HL-60/S4 treated with phorbol 12-myristate 13-acetate at 8.2 ng/mL for 4 days and 3 days (cell line): Measurements from ENCODE around the gene CPLANE2.
"Not testable (repeated sequence)": the region's sequence is repeated elsewhere in the genome, so short reads cannot be mapped to it uniquely, and the experiment has no call there.

Source experiments
- in situ Hi-C: fragments of 300-500 bp; cut with MboI; formaldehyde crosslinking; loops from 2 replicates; pipeline ENCODE4 v1.15.0; 2022; ENCODE audit warnings: low sequenced_read_pairs

The CPLANE2 gene

GRCh38 chr1:16249596-16250241, 12.7 kb upstream of the CPLANE2 start:
- in situ Hi-C loops = no loop called here

DNA sequence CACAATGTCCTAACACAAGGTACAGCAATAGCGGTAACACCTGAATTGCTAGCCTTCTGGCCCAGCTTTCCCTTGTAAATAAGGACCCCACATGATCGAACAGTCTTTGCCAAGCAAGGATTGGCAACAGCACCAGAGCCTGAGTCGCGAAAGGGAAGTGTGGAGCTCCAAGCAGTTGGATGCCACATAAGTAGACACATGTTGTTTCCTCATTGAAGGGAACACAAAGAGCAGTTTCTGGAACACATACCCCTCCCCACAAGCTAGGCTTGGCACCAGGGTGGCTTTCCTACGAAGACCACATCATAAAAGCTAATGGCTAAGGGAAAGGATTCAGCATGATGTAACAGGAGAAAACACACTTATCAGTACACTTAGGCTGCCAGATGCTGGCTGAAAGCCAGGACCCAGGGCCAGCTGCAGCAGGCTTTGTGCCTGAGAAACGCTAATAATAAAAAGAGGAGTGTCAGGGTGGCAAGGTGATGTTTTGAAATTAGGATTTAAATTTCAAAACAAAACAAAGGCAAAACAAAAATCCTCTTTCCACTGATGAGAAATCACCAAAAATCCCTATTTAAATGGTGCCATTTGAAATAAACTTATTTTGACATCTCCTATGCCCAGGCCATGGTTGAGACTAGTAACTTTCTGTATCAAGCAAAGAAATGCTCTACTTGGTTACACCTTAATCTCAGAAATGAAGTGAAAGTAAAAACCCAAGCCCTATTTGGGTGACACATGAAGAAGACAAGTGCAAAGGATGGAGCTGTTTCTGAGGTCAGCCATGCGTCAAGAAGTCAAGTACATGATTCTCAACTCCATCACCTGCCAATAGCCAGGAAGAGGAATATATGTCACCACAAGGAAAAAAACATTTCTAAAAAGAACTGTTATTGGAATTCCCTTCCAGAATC, 11.9 kb upstream of the CPLANE2 start:
- in situ Hi-C loops = no loop called here

DNA sequence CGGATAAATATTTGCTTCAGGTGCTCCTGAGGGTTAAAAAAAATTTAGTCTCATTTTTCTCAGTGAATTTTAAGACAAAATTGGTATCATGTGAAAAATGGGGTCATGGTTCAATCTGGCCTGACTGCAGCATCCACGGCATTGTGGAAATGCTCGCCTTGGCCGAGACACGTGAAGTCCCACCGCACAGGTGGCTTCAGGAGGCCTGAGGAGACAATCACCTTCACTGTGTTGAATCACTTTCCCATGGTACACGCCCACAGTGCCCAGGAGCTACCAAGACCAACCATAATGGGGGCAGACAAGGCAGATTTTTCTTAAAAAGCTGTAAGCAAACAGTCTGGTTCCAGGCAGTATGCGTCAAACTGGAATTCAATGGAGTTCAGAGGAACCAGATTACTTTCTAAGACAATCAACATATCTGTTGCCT, 11.0 kb upstream of the CPLANE2 start:
- in situ Hi-C loops = no loop called here

DNA sequence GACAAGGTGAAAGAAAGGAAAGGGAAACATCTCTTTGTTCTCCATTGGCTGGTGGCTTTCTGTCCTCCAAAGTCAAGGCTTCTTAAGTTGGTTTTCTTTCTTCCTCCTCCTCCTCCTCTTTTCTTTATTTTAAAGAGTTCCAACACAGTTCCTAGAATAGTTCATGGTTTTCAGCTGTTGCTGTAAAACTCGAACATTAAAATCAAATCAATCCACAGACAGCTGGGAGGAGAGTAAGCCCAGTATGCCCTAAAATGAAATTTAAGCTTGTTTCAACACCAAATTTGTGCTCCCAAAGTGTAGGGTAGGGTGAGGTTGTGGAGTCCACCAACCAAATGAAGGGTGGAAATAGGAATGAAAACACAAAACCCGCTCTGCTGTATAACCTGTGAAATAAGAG, 10.5 kb upstream of the CPLANE2 start:
- in situ Hi-C loops = no loop called here

- in situ Hi-C loops = no loop called here
These were observed 10.0 kb upstream of the CPLANE2 start for GRCh38 chr1:16246961-16247360.

- in situ Hi-C loops = not testable (repeated sequence)
These were observed 9.3 kb upstream of the CPLANE2 start for GRCh38 chr1:16246239-16246638.

DNA sequence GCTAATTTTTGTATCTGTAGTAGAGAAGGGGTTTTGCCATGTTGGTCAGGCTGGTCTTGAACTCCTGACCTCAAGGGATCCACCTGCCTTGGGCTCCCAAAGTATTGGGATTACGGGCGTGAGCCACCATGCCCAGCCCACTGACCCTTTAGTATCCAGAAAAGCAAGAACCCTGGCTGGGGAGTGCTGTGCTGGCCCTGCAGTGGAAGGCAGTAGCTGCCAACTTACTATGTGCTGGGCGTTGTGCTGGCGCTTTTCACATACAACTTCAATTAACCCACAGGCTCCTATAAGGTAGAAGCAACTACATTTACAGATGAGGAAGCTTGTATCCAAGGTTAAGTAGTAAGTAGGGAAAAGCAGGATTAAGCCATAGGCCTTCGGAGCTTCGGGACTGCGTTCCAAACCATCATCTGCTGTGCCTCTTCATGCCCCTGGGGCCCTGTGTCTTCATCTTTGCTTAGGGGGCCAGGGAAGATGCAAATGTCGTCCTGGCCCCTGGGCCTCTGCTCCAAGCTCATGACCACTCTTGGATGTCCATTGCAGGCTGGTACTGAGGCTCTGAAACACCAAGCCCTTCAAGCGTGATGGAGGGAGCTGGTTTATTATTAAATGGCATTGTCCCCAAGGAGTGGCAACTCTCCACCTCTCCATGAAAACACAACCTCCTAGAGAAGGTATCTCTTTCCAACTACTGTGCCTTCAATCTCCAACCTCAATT, 8.7 kb upstream of the CPLANE2 start:
- in situ Hi-C loops = no loop called here

DNA sequence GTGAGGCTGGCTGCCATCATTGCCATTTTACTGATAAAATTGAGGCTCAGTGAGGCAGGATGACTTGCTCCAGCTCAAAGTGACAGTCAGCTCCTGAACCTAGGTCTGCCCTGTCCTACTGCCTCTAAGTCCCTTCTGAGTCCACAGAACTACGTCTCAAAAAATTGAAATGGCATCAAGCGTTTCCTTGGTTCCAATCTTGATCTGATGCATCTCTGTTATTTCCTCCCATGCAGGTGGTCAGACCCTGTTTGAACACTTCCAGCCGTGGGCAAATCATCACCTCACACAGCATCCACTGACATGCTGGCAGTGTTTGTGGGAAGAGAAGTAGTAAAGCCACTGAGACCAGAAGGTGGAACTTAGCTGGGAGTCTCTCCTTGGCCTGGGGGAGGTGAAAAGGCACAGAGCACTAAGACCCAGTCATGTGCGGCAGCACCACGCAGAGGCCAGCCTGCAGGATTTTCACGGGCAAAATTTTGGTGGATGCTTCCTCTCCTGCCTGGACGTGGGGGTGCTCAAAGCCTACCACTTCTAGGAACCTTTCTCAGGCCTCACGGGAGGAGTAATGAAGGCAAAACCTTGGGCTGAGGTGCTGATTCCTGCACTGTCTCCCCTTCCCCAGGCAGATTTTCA, 7.8 kb upstream of the CPLANE2 start:
- in situ Hi-C loops = no loop called here

DNA sequence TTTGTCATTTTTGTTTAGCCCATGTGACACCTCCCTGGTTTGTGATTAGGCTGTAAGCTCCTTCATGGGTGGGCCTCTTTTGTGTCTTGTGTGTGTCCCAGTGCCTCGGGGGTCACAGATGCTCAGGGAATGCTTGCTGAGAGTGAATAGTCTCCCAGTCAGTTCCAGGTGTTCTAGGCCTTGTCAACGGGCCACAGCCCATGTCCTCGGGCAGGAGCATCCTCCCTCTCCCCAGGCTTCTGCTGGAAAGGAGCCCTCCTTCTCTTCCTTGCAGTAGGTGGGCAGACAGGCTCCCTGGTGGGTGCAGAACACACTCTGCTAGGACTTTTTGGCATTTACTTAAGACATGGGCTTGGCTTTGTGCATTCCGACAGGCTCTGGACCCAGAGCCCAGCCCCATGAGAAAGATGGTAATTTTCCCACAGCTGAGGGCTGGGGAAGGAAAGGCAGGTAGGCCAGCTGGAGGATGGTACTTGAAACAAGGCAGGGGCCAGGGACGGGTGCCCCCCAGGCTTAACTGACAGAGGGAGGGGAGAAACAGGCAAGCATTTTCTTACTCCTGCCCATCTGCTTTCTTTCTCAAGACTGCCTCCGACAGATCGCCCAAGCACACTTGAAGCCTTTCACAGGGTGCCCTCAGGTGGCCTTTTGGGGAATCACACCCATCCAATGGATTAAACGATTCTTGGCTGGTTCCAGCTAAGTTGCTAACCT, 7.1 kb upstream of the CPLANE2 start:
- in situ Hi-C loops = no loop called here

- in situ Hi-C loops = no loop called here
These were observed 6.2 kb upstream of the CPLANE2 start for GRCh38 chr1:16243215-16243610.

DNA sequence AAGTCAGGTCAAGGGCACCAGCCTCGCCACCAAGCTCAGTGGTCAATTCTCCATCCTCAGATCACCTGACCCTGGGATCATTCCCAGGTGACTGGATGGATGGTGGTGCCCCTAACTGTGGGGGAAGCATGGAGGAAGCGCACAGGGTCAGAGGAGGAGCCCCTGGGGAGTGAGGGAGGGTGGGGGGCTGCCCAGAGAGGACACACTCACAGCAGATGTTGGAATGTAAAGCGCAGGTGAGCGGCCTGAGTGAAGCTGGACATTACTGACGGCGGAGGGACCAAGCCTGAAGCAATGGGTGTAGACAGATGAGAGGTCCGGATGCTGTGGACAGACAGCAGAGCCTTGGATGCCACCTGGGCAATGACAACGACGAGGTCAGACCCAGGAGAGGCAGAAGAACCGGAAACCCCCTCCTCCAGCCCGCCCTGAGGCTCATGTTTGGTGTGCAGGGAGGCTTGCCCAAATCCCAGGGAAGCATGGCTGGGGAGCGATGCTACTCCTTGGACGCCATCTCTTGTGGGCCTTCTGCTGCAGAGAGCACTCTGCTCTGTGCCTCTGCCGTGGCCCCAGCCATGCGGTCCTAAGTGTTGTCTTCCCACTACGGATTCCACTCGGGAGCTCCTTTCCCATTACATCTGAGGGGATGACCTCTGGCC, 5.7 kb upstream of the CPLANE2 start:
- in situ Hi-C loops = no loop called here

DNA sequence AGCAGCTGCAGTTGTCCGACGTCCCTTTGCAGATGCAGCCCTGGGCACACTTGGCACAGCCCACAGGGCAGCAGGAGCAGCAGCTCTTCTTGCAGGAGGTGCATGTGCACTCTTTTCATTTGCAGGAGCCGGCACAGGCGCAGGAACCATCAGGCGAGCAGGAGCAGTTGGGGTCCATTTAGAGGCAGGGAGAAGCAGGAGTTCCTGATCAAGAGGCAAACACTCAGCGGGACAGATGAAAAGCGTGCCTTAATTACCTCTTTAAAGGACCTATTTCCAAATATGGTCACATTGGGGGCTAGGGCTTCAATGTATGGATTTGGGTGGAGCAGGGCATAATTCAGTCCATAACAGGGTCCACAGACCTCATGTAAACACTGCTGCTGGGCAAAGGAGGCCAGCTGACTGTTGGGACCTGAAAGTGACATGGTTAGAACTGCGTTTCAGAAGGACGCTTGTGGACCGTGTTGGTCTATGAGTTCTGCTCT, 4.3 kb upstream of the CPLANE2 start:
- in situ Hi-C loops = no loop called here

GRCh38 chr1:16239972-16240491, 3.0 kb upstream of the CPLANE2 start:
- in situ Hi-C loops = no loop called here

DNA sequence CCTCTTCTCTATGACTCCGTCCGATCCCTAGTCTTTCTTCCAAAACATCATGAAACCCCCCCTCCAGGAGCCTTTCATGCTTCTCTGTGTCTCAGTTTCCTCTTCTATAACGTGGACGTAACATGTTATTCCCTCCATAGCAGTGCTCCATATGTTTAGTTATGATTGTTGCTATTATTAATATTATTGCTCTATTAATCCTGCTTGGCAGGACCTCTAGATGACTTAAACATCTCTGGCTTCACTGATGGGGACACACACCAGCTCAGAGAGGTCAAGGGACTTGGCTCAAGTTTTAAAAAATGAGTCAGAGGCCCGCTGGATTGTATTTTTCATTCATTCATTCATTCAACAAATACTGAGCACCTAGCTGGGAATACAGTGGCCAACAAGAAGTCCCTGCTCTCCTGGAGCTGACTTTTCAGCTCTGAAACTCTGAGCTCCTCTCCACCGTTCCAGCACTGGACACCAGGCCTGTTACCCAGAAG, 404 bp upstream of the CPLANE2 start:
- in situ Hi-C loops = no loop called here

- in situ Hi-C loops = no loop called here
These were observed 956 bp downstream of the CPLANE2 start for GRCh38 chr1:16235944-16236510.

- in situ Hi-C loops = no loop called here
These were observed 1.6 kb downstream of the CPLANE2 start for GRCh38 chr1:16235347-16235746.

DNA sequence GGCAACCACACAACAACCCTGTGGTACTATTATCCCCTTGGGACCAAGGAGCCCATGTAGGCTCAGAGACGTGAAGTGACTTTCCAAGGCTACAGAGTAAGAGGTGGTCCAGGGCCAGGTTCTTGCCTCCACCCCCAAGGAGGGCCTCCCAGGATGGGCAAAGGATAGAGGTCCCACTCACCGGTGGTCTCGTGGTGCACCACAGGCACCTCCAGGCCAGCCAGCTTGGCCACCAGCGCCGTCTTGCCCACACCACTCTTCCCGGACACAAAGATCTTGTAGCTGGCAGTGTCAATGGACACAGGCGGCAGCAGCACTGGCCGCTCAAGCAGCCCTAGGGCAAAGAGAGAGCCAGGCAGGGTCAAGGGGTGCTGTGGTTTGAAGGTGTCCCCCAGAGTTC, 3.6 kb downstream of the CPLANE2 start:
- in situ Hi-C loops = no loop called here

- in situ Hi-C loops = no loop called here
These were observed 4.7 kb downstream of the CPLANE2 start for GRCh38 chr1:16232316-16232710.
